Adrenal gland (tissue), 5 donors: Measurements from ENCODE around the gene CD34.

Source experiments
- POLR2A ChIP-seq, 2 donors: fragments of 450-650 bp; IDR thresholded peaks; one replicate each; pipeline ENCODE4 v1.6.1; 2017; ENCODE audit warnings: antibody characterized with exemption in 2 of 2, mild to moderate bottlenecking in 2 of 2, moderate library complexity in 1 of 2
- TF ChIP-seq, protein P1 (sequence below), 6 experiments: fragments of 450-650 bp in 4 of 6; fragments of 200-600 bp in 2 of 6; sonication (generic) in 1 of 6; IDR thresholded peaks; 1 replicate in 5 of 6; 2 replicates in 1 of 6; pipeline versions ENCODE4 v1.5.1 to v1.8.0; 2016 to 2021; ENCODE audit warnings: antibody characterized with exemption in 6 of 6, mild to moderate bottlenecking in 2 of 6, moderate library complexity in 1 of 6
- donor health status: DM: no; HTN: no; CAD: no.

DNA sequence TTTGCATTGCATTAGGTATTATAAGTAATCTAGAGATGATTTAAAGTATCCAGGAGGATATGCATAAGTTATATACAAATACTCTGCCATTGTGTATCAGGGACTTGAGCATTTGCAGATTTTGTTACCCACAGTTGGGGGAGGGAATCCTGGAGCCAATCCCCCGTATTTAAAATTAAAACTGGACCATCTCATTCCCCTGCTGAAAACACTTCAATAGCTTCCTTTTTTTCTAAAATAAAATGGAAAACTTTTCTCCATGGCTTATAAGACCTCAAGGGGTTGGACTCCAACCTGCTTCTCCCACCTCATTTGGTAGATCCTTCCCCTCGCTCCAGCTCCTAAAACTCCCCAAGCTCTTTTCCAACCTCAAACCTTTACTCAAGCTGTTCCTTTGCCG lies 10.4 kb upstream of the CD34 start:
- TF ChIP-seq, protein P1, sequence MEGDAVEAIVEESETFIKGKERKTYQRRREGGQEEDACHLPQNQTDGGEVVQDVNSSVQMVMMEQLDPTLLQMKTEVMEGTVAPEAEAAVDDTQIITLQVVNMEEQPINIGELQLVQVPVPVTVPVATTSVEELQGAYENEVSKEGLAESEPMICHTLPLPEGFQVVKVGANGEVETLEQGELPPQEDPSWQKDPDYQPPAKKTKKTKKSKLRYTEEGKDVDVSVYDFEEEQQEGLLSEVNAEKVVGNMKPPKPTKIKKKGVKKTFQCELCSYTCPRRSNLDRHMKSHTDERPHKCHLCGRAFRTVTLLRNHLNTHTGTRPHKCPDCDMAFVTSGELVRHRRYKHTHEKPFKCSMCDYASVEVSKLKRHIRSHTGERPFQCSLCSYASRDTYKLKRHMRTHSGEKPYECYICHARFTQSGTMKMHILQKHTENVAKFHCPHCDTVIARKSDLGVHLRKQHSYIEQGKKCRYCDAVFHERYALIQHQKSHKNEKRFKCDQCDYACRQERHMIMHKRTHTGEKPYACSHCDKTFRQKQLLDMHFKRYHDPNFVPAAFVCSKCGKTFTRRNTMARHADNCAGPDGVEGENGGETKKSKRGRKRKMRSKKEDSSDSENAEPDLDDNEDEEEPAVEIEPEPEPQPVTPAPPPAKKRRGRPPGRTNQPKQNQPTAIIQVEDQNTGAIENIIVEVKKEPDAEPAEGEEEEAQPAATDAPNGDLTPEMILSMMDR (IDR thresholded peaks at IDR 0.05): no peak
- TF ChIP-seq POLR2A (IDR thresholded peaks at IDR 0.05): no peak
